GM10266 (cell line): Measurements from ENCODE around the gene UQCC5.

ENCODE experiments used
- DNase-seq: peaks from one replicate; pipeline ENCODE4 v3.0.0; 2012; ENCODE audit errors: extremely low spot score
- CTCF ChIP-seq: IDR thresholded peaks from 2 replicates; pipeline ENCODE4 v1.5.1; 2012; ENCODE audit warnings: mild to moderate bottlenecking, low read depth; ENCODE audit not compliant: control insufficient read depth, insufficient read depth; ENCODE audit errors: missing control alignments

Gene UQCC5

GRCh38 chr3:52539010-52539653, 2.7 kb downstream of the UQCC5 start:
- TF ChIP-seq CTCF = no peak
- no peak for DNase-seq

GRCh38 chr3:52541050-52541449, 4.6 kb downstream of the UQCC5 start:
- DNase-seq = no peak
- no peak for TF ChIP-seq CTCF

GRCh38 chr3:52544937-52545336, 8.5 kb downstream of the UQCC5 start:
- TF ChIP-seq CTCF = no peak
- DNase-seq = no peak

GRCh38 chr3:52546111-52546901, 9.9 kb downstream of the UQCC5 start:
- TF ChIP-seq CTCF = no peak
- DNase-seq = no peak

GRCh38 chr3:52547143-52547542, 10.7 kb downstream of the UQCC5 start:
- no peak for TF ChIP-seq CTCF
- DNase-seq = no peak

- no peak for DNase-seq
- no peak for TF ChIP-seq CTCF
These were observed 14.7 kb downstream of the UQCC5 start for GRCh38 chr3:52551118-52551517.

- DNase-seq = no peak
- TF ChIP-seq CTCF = no peak
These were observed 15.7 kb downstream of the UQCC5 start for GRCh38 chr3:52552089-52552488.
